Embryonic facial prominence (tissue), 1 donor: ENCODE results near the gene ARL2.
"Not testable (repeated sequence)": the region's sequence is repeated elsewhere in the genome, so short reads cannot be mapped to it uniquely, and the experiment has no call there.

Experiments
- DNase-seq: peaks from one replicate; pipeline ENCODE4 v3.0.0-alpha.2; 2016; ENCODE audit errors: extremely low spot score

The ARL2 gene

DNA sequence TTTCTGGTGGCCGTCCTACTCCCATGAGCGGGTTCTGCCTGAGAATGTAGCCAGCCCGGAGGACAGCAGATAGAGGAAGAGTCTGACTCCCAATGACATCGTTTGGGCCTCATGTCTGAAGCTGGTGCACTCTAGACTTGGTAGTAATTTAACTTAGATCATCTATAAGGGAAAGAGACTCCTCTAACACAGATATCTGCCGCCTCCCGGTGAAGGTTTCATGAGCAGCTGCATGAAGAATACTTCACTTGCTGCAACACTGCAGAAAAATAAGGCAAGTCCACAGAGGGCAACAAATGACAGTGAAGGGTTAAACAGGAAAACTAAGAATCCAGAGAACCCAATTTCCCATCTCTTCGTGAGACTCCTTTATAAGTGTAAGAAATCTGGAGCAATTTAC is 5.9 kb upstream of the ARL2 start:
- DNase-seq: no peak

DNA sequence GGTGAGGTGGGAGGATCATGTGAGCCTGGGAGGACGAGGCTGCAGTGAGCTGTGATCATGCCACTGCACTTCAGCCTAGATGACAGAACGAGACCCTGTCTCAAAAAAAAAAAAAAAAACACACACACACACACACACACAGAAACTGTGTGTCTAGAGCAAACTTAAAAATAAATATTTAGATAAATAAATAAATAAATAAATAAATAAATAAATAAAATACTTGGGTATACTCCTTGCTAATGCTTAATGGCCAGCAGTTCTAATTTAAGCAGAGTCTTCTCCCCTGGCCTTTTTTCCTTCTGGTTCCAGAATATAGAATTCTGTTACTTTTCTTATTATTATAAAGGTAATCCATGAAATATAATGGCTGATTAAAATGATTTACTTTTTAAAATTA is 5.1 kb upstream of the ARL2 start:
- DNase-seq: no peak

DNA sequence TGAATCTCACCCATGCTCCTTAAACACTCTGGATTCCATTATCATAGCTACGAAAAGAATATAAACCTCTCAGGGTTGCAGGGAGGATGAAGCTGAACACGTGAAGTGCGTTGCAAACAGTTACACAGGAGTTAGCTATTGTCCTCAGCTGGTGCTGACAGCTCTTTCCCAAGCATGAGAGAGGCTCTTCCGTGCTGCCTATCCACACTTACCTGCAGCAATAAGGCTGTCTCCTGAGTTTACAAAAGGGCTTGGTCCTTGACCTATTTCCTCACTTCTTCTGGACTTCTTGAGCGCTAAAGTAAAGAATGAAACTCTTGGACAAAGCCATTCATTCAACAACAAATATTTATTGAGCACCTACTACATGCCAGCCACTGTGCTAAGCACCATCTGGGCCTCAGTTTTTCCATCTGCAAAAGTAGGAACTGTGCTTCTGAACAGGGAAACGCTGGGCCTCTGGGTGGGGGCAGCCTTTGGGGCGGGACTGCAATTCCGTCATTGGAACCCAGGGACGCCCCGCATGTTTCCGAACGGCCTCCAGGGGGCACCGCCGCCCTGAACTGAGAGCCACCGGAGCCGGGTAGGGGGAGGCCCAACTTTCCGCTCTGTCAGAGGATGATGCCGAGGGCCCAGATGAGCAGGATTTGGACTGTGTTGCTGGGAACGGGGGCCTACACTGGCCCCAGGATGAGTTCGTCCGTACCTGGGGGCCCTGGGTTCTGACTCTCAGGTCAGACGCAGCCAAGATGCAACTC is 651 bp upstream of the ARL2 start:
- DNase-seq: peak; percentile 81

DNA sequence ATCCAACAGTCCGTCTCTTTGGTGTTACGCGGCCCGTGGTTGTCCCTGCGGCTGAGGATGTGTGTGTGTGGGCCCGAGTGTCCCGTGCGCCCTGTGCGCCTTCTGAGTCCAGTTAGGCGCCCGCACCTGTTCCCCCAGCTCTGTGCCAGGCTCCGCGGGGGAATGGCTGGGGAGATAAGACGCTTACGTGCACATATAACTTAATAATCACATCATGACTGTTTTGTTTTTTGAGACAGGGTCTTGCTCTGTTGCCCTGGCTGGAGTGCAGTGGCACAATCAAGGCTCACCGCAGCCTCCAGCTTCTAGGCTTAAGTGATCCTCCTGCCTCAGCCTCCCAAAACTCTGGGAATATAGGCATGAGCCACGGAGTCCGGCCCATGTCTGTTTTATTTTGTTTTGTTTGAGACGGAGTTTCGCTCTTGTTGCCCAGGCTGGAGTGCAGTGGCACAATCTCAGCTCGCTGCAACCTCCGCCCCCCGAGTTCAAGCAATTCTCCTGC is 817 bp downstream of the ARL2 start:
- DNase-seq: no peak

- DNase-seq: no peak
These were observed 2.7 kb downstream of the ARL2 start for GRCh38 chr11:65016705-65017104.

GRCh38 chr11:65017937-65018336 is 4.0 kb downstream of the ARL2 start:
- no peak for DNase-seq

- no peak for DNase-seq
These were observed 5.9 kb downstream of the ARL2 start for GRCh38 chr11:65019824-65020223.

DNA sequence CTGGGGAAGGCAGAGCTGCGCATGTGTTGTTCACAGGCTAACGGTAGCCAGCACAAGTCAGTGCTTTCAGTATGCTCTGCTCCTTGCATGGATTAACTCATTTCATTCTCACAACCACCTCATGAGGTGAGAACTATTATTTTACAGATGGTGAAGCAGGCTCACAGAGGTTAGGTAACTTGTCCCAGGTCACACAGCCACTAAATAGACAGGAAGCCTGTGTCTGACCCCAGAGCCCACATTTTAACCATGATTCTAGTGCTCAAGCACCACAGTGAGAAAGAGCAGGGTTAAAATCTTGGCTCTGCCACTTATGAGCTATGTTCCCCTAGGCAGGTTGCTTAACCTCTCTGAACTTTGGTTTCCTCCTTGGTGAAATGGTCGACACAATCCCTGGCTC is 7.0 kb downstream of the ARL2 start:
- no peak for DNase-seq

DNA sequence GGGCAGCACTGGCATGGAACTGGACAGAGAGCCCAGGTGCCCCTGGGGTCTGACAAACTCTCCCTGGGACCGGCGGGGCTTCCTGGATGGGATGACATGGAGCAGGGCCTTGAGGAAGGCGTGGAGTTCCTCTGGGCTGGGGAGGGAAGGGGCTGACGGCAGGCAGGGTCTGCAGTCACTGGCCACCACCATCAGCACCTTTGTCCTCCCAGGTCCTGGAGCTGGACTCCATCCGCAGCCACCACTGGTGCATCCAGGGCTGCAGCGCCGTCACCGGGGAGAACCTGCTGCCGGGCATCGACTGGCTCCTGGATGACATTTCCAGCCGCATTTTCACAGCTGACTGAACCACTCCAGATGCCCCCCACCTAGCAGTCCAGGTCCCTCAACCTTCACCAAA is 7.5 kb downstream of the ARL2 start:
- DNase-seq: no peak

- not testable (repeated sequence) for DNase-seq
These were observed 9.5 kb downstream of the ARL2 start for GRCh38 chr11:65023502-65023901.

- DNase-seq: no peak
These were observed 12.8 kb downstream of the ARL2 start for GRCh38 chr11:65026810-65027209.

DNA sequence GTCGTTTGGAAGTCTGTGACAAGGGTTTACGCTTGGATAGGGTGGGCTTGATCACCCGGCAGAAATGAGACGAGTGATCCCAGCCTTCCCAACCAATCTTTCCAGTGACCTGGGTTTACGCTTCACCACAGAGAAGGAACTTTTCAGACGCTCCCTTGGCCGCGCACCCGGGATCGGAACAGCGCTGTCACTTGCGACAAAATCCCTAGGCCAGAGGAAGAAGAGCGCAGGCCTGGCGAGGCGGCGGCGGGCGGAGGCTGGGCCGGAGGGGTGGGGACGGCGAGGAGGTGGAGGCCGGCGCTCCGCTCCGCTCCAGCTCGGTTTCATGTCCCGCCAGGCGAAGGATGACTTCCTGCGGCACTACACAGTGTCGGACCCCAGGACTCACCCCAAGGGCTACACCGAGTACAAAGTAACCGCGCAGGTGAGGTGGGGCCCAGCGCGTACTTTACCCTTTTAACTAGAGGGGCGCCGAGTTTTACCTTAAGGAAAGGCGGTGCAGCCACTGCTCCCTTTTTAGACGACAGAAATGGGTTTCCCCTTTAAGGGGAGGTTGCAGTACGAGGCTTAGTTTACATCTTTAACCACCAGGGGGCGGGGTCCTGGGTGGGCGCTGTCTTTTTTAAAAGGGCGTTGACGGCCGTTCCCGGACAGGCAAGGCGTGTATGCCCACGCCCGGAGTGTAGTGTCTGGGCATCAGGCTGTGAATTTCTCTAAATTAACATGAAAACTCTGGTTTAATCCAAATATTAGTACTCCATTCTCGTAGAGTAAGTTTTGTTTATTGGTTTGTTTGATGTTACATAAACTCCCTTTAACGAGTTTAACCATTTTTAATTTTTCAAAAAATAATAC is 13.5 kb downstream of the ARL2 start, which contains the start of gene SNX15:
TSS of gene SNX15 (plus strand) at position 227 of the 855 bp plus-strand sequence. CDS start at position 326, 99 bp downstream.
- peak; percentile 94 for DNase-seq

DNA sequence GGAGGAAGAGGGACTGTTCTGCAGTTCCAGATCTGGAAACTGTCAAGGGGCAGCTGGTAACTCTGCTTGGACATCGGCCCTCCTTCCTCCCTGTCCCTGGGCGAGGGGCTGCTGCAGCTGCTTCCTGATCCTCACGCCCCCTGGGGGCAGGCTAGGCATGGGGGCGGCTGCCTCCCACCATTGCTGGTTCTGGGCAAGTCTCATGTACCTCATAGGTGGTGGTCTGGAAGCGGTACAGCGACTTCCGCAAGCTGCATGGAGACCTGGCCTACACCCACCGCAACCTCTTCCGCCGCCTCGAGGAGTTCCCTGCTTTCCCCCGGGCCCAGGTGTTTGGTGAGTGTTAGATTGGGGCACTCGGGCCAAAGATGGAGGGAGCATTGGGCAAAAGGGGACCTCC is 18.3 kb downstream of the ARL2 start:
- DNase-seq: no peak

GRCh38 chr11:65034423-65034822 is 20.5 kb downstream of the ARL2 start:
- no peak for DNase-seq

DNA sequence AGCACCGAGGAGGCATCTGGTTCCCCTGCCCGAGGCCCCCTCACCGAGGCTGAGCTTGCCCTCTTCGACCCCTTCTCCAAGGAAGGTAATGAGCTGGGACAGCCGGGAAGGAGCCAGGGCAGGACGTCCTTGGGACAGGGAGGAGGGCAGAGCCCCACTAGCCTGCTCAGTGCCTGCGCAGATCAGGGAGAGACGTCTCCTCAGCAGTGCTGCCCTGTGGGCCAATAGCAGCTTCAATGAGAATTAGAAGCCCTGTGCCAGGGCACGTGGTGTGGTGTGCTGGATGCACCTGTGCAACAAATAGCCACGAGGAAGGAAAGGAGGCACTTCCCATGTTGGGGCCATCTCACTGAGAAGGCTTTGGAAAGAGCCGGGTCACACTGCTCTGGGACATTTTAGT is 21.6 kb downstream of the ARL2 start:
- DNase-seq: no peak

DNA sequence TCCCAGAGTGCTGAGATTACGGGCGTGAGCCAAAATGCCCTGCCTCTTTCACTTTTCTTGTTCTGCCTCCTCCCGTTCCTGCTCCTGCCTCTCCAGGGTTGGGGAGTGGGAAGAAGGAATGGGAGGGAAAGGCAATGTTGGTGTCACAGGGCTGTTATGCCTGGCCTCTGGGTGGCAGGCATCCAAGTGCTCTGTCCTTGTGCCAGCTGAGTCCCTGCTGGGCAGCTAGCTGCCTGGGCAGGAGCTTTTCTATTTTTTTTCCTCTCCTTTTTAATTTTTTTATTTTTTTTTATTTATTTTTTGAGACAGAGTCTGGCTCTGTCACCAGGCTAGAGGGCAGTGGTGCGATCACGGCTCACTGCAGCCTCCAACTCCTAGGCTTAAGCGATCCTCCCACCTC is 23.0 kb downstream of the ARL2 start:
- no peak for DNase-seq

DNA sequence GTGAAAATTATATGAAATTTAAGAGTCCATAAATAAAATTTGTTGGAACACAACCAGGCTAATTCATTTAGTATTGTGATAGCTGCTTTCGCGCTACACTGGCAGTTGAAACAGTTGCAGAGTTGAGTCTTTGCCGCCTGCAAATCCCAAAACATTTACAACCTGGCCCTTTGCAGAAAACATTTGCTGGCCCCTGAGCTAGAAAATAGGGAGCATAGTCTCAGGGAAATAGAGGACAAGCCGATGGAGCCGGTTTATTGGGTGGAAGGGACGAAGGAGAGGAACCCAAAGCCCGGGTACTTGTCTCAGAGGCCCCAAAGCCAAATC is 26.5 kb downstream of the ARL2 start:
- no peak for DNase-seq

DNA sequence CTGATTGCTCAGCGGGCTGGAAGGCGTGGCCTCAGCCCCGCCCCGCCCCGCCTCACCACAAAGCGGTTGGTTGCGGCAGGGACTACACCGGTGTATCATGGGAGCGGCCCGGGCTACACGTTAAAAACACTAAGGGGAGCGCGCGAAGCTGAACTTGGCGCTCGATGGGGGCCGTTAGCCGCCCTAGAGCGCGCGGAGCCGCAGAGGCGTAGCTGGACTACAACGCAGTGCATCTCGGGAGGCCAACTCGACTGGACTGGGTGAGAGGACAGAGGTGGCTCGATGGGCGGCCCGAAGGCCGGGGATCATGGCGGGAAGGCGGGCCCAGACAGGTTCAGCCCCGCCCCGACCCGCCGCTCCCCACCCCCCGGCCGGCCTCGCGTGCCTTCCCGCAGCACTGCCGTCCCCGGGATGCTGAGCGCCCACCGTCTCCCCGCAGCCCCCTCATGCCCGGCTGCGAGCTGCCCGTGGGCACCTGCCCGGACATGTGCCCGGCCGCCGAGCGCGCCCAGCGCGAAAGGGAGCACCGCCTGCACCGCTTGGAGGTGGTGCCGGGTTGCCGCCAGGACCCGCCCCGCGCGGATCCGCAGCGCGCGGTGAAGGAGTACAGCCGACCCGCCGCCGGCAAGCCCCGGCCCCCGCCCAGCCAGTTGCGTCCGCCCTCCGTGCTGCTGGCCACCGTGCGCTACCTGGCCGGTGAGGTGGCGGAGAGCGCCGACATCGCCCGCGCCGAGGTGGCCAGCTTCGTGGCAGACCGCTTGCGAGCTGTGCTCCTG is 27.1 kb downstream of the ARL2 start, which contains the start of gene SAC3D1:
TSS of gene SAC3D1 (plus strand) at position 364 of the 776 bp plus-strand sequence. CDS start at position 447, 83 bp downstream.
- peak; percentile 68 for DNase-seq

GRCh38 chr11:65042891-65043290 is 28.9 kb downstream of the ARL2 start:
- DNase-seq: no peak

GRCh38 chr11:65043881-65044501 is 30.0 kb downstream of the ARL2 start:
- no peak for DNase-seq

- DNase-seq: no peak
These were observed 31.1 kb downstream of the ARL2 start for GRCh38 chr11:65045061-65045460.

DNA sequence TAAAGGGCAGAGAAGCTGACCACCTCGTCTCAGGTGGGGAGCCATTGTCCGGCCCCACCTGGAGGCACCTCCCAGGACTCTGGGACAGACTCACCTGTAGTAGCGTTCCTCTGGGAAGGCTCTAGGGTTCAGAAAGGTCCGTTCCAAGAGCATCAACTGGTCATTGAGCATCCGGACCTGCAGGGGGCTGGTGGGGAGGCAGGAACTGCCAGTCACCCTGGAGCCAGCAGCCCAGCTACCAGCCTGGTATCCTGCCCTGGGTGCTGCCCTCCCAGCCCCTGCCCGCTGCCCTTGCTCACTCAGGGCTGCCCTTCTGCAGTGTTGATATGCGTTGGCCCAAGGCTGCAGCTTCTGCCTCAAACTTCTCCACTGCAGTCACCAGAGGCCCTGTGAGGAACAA is 31.8 kb downstream of the ARL2 start:
- no peak for DNase-seq
